Adrenal gland (tissue), 12 donors: Measurements from ENCODE around the gene UBE3D. TPM values are rescaled to one million over a fixed set of nuclear protein-coding genes. Genes with fewer than 3 reads are reported as not detected.

Experiments used
- DNase-seq, 7 donors: peaks; one replicate each; pipeline ENCODE4 v3.0.0-alpha.2; 2019 to 2020
- H3K27ac ChIP-seq, 5 donors: fragments of 200-600 bp; sonication (generic) in 4 of 5; 1 replicate in 3 of 5; 2 replicates in 2 of 5; pipeline versions ENCODE4 v1.5.1 to v1.8.0; 2016 to 2020; ENCODE audit warnings: mild to moderate bottlenecking in 1 of 5
- H3K27me3 ChIP-seq: fragments of 200-600 bp; 2 replicates; pipeline ENCODE4 v1.8.0; 2021
- H3K36me3 ChIP-seq, 2 donors: fragments of 200-600 bp; replicated peaks in 1 of 2; 1 replicate in 1 of 2; 2 replicates in 1 of 2; pipeline versions ENCODE4 v1.5.1 to v1.8.0; 2018 to 2022
- H3K4me1 ChIP-seq, 2 donors: fragments of 200-600 bp; replicated peaks in 1 of 2; 1 replicate in 1 of 2; 2 replicates in 1 of 2; pipeline versions ENCODE4 v1.5.1 to v1.8.0; 2018 to 2021
- H3K4me3 ChIP-seq, 4 donors: fragments of 200-600 bp; sonication (generic) in 3 of 4; one replicate each; pipeline ENCODE4 v1.5.1; 2016 to 2018
- H3K9me3 ChIP-seq, 3 donors: fragments of 200-600 bp; sonication (generic) in 1 of 3; replicated peaks in 1 of 3; 1 replicate in 2 of 3; 2 replicates in 1 of 3; pipeline versions ENCODE4 v1.5.1 to v1.8.0; 2016 to 2021
- CTCF ChIP-seq, 6 experiments: fragments of 450-650 bp in 4 of 6; fragments of 200-600 bp in 2 of 6; sonication (generic) in 1 of 6; IDR thresholded peaks; 1 replicate in 5 of 6; 2 replicates in 1 of 6; pipeline versions ENCODE4 v1.5.1 to v1.8.0; 2016 to 2021; ENCODE audit warnings: antibody characterized with exemption in 6 of 6, mild to moderate bottlenecking in 2 of 6, moderate library complexity in 1 of 6
- POLR2A ChIP-seq, 2 donors: fragments of 450-650 bp; IDR thresholded peaks; one replicate each; pipeline ENCODE4 v1.6.1; 2017; ENCODE audit warnings: antibody characterized with exemption in 2 of 2, mild to moderate bottlenecking in 2 of 2, moderate library complexity in 1 of 2
- WGBS, 4 donors: extraction: QIAGEN DNeasy Blood & Tissue Kit in 2 of 4; methylation state at CpG; one replicate each; pipeline versions ENCODE4 v1.1.5 to v1.1.7; 2013 to 2017; 5-methylcytosine and 5-hydroxymethylcytosine counted together
- intact Hi-C, 2 donors: fragments of 100-400 bp; cut with DNase I; formaldehyde crosslinking; loops; one replicate each; pipeline versions ENCODE4 v1.14.1 to v1.15.0; 2022 to 2023
- polyA plus RNA-seq, 3 donors: library from polyadenylated mRNA; stranded (reverse); fragments of 200-250 nt in 2 of 3; fragments of 350-450 nt in 1 of 3; fragmentation: Illumina TruSeq in 1 of 3; extraction: RNeasy Lipid Tissue Mini Kit (QIAGEN cat#74804) in 1 of 3; gene quantifications; one replicate each; pipeline ENCODE4 v1.2.3, GENCODE V29; 2013 to 2014
- total RNA-seq, 9 donors: library from RNA; depleted of rRNA in 4 of 9; stranded (reverse); fragments of >200 nt in 4 of 9; fragments of 120-200 nt in 1 of 9; fragmentation: NEBNext Ultra II Directional in 1 of 9; extraction: Animal tissue kit (Norgen Biotek cat#: 25700) in 1 of 9; gene quantifications; one replicate each; pipeline versions ENCODE4 v1.1.0 to v1.2.4, GENCODE V29; 2013 to 2023
- donor health status: healthy with polysubstance abuse.
- donor health status: Bipolar disorder and iron deficiency.
- donor health status: DM: yes; HTN: yes; CAD: no.
- donor health status: DM: no; HTN: no; CAD: no.
- donor health status: DM: no; HTN: no; CAD: no.
- donor health status: DM: yes; HTN: yes; CAD: no.

The UBE3D gene
- total and polyA plus RNA-seq, 12 donors = 1.3 to 15.9 (median 7.7) TPM

DNA sequence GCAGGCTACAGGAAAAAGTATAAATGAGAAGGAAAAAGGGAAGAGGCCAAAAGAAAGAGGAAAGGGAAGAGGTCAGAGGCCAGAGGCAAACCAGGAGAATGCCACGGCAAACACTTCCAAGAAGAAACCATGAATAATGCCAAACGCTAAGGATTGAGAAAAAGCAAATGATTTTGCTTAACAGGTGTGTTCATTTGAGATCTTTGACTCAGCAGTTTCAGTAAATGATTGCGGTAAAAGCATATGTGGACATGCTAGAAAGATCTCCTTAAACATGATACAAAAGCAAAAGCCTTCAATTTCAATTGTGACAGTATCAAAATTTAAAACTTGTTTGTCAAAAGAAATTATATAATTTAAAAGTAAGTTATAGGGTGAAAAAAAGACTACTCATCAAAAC, 70.6 kb downstream of the UBE3D start:
- WGBS, 4 donors = 54 to 81% (median 68%) methylated on average over 3 of the region's 3 CpGs
- Histone ChIP-seq H3K36me3 (no peaks in the 10 kb centered on the region), H3K4me3 (no peak overlapping the region), H3K27me3 (no peaks in the 10 kb centered on the region), H3K27ac (no peak overlapping the region), H3K4me1 (no peaks in the 10 kb centered on the region), H3K9me3 (no peaks in the 10 kb centered on the region)
- DNase-seq = no peak
- intact Hi-C loops = no loop called here
- TF ChIP-seq CTCF (IDR thresholded peaks at IDR 0.05) (no peak), POLR2A (IDR thresholded peaks at IDR 0.05) (no peak)

DNA sequence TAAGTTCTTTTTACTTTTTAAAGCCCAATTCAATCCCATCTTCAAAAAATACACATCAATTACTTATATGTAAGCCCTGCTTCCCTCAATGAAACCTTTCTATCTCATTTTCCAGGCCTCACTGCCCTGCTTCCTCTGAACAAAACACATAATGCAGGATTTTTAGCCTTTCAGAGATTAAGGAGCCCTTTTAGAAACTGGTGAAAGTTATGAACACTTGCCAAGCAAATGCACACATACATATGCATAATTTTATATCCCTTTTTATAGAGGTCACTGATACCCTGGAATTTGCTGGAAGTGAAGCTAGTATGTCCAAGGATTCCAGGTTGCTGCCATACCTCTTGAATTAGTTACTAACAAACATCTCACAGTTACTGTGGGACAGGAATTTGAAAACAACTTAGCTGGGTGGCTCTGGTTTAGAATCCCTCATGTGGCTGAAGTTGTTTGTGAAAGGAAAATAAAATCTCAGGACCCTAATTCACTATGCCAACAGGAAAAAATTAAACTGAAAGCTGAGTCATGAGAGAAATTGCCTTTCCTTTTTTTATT, 75.8 kb downstream of the UBE3D start:
- TF ChIP-seq CTCF (IDR thresholded peaks at IDR 0.05) (no peak), POLR2A (IDR thresholded peaks at IDR 0.05) (no peak)
- no peaks in the 10 kb centered on the region for H3K9me3 ChIP-seq

DNA sequence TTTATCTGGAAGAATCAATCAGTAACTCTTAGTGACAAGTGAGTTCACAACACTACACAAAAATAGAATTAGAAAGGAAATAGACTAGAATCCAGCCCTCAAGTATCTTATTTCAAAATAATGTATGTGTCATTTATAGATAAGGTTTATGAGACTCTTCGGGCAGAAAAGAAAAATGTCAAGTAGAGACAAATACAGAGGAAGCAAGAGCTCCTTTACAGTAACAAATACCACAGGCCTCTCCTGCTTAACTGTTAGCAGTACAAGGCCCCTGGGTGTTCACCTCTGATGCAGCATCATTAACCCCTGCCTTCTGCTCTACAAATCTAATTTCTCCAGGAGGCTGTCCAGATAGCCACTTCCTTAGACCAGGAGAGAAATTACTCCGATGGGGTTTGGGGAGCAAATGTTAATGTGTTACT, 76.7 kb downstream of the UBE3D start:
- H3K4me1 ChIP-seq = peaks cover 10 to 13% of the 10 kb centered on the region in 2 donors
- no peak overlapping the region for H3K27ac ChIP-seq
- intact Hi-C loops = no loop called here

More for the DNA sequence above, 75.8 kb downstream of the UBE3D start:
- Histone ChIP-seq H3K4me3 (no peak overlapping the region), H3K27ac (no peak overlapping the region), H3K4me1 (peaks cover 10 to 13% of the 10 kb centered on the region in 2 donors), H3K36me3 (no peaks in the 10 kb centered on the region), H3K27me3 (no peaks in the 10 kb centered on the region)
- DNase-seq = no peak
- intact Hi-C loops = no loop called here

DNA sequence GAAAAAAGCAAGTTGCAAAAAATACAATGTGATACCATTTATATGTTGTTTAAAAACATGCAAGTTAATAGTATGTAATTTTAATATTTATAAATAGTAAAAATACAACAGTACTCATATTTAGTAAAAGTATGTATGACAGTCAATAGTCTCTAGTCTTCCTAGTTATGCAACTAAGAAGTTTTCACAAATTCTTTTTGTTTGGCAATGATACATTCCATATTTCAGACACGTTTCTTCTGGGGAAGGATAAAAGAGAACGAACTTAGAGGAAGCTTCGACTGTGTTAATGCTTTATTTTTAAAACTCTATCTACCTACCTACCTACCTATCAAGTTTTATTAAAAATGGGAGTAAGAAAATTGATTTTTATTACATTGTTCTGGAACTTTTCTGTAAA, 77.7 kb downstream of the UBE3D start:
- H3K36me3 ChIP-seq = no peaks in the 10 kb centered on the region
- no peaks in the 10 kb centered on the region for H3K9me3 ChIP-seq
- H3K27ac ChIP-seq = no peak overlapping the region
- intact Hi-C loops = no loop called here
- 55 to 87% (median 64%) methylated on average over 3 of the region's 3 CpGs for WGBS, 4 donors
- DNase-seq = no peak
- TF ChIP-seq POLR2A (IDR thresholded peaks at IDR 0.05) = no peak
- peaks cover 10 to 13% of the 10 kb centered on the region in 2 donors for H3K4me1 ChIP-seq
- H3K27me3 ChIP-seq = no peaks in the 10 kb centered on the region
- H3K4me3 ChIP-seq = no peak overlapping the region

More for the DNA sequence above, 76.7 kb downstream of the UBE3D start:
- no peak for TF ChIP-seq POLR2A (IDR thresholded peaks at IDR 0.05)
- no peak for TF ChIP-seq CTCF (IDR thresholded peaks at IDR 0.05)
- DNase-seq = no peak
- Histone ChIP-seq H3K9me3 (no peaks in the 10 kb centered on the region), H3K27me3 (no peaks in the 10 kb centered on the region), H3K4me3 (no peak overlapping the region), H3K36me3 (no peaks in the 10 kb centered on the region)
- 33 to 45% (median 36%) methylated on average over 2 of the region's 2 CpGs for WGBS, 4 donors

- Histone ChIP-seq H3K4me3 (no peak overlapping the region), H3K27ac (no peak overlapping the region), H3K9me3 (no peaks in the 10 kb centered on the region), H3K27me3 (no peaks in the 10 kb centered on the region), H3K4me1 (peaks cover 10 to 13% of the 10 kb centered on the region in 2 donors), H3K36me3 (no peaks in the 10 kb centered on the region)
- DNase-seq = no peak
- intact Hi-C loops = no loop called here
- WGBS, 4 donors = 91 to 96% (median 93%) methylated on average over 2 of the region's 2 CpGs
- TF ChIP-seq POLR2A (IDR thresholded peaks at IDR 0.05) (no peak), CTCF (IDR thresholded peaks at IDR 0.05) (no peak)
Measured at GRCh38 chr6:82987416-82987815, 78.2 kb downstream of the UBE3D start.
